GM12891 (cell line): ENCODE data around the gene ACSL3.

ENCODE experiments used
- POLR2A ChIP-seq: IDR thresholded peaks from 2 replicates; pipeline ENCODE4 v1.6.1; 2011; ENCODE audit warnings: low read depth, low read length, control low read depth
- POLR2AphosphoS5 ChIP-seq: IDR thresholded peaks from 2 replicates; pipeline ENCODE4 v1.6.1; 2011; ENCODE audit warnings: low read depth, low read length, control low read depth
- SPI1 ChIP-seq: IDR thresholded peaks from 2 replicates; pipeline ENCODE4 v1.6.1; 2011; ENCODE audit warnings: low read depth, low read length, control low read depth
- TAF1 ChIP-seq: IDR thresholded peaks from 2 replicates; pipeline ENCODE4 v1.6.1; 2011; ENCODE audit warnings: low read depth, low read length, control low read depth

DNA sequence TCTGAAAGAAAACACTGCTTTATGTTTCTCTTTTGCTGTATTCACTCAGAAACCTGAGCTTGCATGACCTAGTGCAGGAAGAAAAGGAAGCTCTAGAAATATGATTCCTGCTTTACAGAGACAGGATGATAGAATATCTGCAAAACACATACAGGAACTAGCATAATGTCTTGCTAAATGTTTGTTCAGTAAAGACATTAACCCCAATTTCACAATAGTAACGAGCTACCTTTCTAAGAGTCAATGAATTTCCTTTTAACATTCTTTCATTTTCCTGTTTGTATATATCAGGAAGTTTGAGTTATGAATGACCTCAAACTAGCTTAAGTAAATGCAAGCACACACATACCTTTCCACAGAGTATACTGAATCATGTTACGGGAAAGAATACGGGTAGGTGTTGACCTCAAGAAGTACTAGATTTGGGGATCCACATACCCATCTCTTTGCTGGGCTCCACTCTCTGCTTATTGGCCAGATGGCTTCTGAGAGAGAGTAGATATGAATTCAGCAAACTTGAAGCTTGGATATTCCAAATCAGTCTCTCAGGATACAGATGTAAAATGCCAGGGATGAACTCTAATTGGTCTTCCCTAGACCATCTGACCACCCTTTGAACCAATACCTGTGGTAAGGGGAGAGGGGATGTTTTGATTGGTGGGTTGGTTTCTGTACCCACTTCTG, 18.2 kb upstream of the ACSL3 start:
- TF ChIP-seq POLR2A, result no peak
- TF ChIP-seq POLR2AphosphoS5, result no peak
- no peak for TF ChIP-seq TAF1
- no peak for TF ChIP-seq SPI1
